ENCODE data around the gene ZBTB8A.
A peak's percentile ranks its signal among the peaks of the same experiment; 100 is the strongest.

ZBTB8A gene

GRCh38 chr1:32605711-32606424 lies 66.6 kb downstream of the ZBTB8A start:
- H3K9me3 ChIP-seq (ENCODE audit: low read depth, low read length), result no peaks in the 10 kb centered on the region
- H3K9ac ChIP-seq (ENCODE audit: insufficient read length), result no peak overlapping the region
- DNase-seq (ENCODE audit: low read depth, low spot score), result no peak
- TF ChIP-seq EZH2 (IDR thresholded peaks at IDR 0.05) (no peak), FOXP2 (optimal IDR thresholded peaks at IDR 0.05; ENCODE audit: control extremely low read depth, extremely low read length, insufficient read depth) (no peak), POLR2AphosphoS5 (IDR thresholded peaks at IDR 0.05; ENCODE audit: borderline replicate concordance, low read depth, low read length) (no peak)
- H3K27ac ChIP-seq, result no peak overlapping the region
- H3K36me3 ChIP-seq (ENCODE audit: insufficient read depth, low read length), result no peaks in the 10 kb centered on the region
- H3K4me3 ChIP-seq, result no peak overlapping the region

- TF ChIP-seq EZH2 (IDR thresholded peaks at IDR 0.05), result no peak
- no peak for TF ChIP-seq FOXP2 (optimal IDR thresholded peaks at IDR 0.05; ENCODE audit: control extremely low read depth, extremely low read length, insufficient read depth)
- no peak for TF ChIP-seq POLR2AphosphoS5 (IDR thresholded peaks at IDR 0.05; ENCODE audit: borderline replicate concordance, low read depth, low read length)
- no peaks in the 10 kb centered on the region for H3K36me3 ChIP-seq (ENCODE audit: insufficient read depth, low read length)
- no peak overlapping the region for H3K27ac ChIP-seq
- no peaks in the 10 kb centered on the region for H3K9me3 ChIP-seq (ENCODE audit: low read depth, low read length)
- H3K9ac ChIP-seq (ENCODE audit: insufficient read length), result no peak overlapping the region
- DNase-seq (ENCODE audit: low read depth, low spot score), result no peak
- no peak overlapping the region for H3K4me3 ChIP-seq
These were observed 67.5 kb downstream of the ZBTB8A start for GRCh38 chr1:32606565-32607371.

- H3K9ac ChIP-seq (ENCODE audit: insufficient read length), result no peak overlapping the region
- no peak for DNase-seq (ENCODE audit: low read depth, low spot score)
- no peaks in the 10 kb centered on the region for H3K36me3 ChIP-seq (ENCODE audit: insufficient read depth, low read length)
- TF ChIP-seq POLR2AphosphoS5 (IDR thresholded peaks at IDR 0.05; ENCODE audit: borderline replicate concordance, low read depth, low read length) (no peak), EZH2 (IDR thresholded peaks at IDR 0.05) (no peak), FOXP2 (optimal IDR thresholded peaks at IDR 0.05; ENCODE audit: control extremely low read depth, extremely low read length, insufficient read depth) (no peak)
- no peak overlapping the region for H3K27ac ChIP-seq
- H3K4me3 ChIP-seq, result no peak overlapping the region
- no peaks in the 10 kb centered on the region for H3K9me3 ChIP-seq (ENCODE audit: low read depth, low read length)
These were observed 70.0 kb downstream of the ZBTB8A start for GRCh38 chr1:32609180-32609579.

GRCh38 chr1:32611859-32612188 lies 72.6 kb downstream of the ZBTB8A start:
- H3K9me3 ChIP-seq (ENCODE audit: low read depth, low read length), result no peaks in the 10 kb centered on the region
- TF ChIP-seq FOXP2 (optimal IDR thresholded peaks at IDR 0.05; ENCODE audit: control extremely low read depth, extremely low read length, insufficient read depth) (no peak), POLR2AphosphoS5 (IDR thresholded peaks at IDR 0.05; ENCODE audit: borderline replicate concordance, low read depth, low read length) (no peak), EZH2 (IDR thresholded peaks at IDR 0.05) (no peak)
- no peak overlapping the region for H3K9ac ChIP-seq (ENCODE audit: insufficient read length)

DNA sequence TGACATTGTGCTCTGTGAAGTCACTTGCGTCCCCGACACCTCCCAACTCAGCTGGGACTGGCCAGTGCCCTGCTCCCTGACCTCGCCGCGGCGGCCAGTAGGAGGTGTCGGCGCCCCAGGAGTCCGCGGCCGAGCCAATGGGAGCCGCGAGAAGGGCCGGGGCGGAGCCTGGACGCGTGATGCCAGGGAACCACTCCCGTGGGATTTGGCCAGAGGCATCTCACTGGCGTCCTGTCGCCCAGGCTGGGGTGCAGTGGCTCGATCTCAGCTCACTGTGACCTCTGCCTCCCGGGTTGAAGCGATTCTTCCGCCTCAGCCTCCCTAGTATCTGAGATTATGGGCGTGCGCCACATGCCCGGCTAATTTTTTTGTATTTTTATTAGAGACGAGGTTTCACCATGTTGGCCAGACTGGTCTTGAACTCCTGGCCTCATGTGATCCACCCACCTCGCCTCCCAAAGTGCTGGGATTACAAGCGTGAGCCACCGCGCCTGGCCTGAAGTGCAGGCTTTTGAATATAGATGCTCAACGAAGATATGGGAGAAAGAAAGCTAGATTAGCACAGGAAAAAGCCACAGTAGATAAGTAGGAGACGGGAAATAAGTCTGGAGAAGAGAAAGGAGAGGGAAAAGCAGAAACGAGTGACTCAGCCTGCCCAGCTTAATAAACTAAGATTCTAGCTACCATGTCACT lies 73.1 kb downstream of the ZBTB8A start:
- no peak overlapping the region for H3K9ac ChIP-seq (ENCODE audit: insufficient read length)
- no peaks in the 10 kb centered on the region for H3K36me3 ChIP-seq (ENCODE audit: insufficient read depth, low read length)
- DNase-seq (ENCODE audit: low read depth, low spot score), result no peak
- 0 out of 2 replicates have a peak overlapping the region, but pooled peaks have one; percentile 15 for H3K4me3 ChIP-seq
- H3K9me3 ChIP-seq (ENCODE audit: low read depth, low read length), result no peaks in the 10 kb centered on the region
- no peak overlapping the region for H3K27ac ChIP-seq
- TF ChIP-seq POLR2AphosphoS5 (IDR thresholded peaks at IDR 0.05; ENCODE audit: borderline replicate concordance, low read depth, low read length) (peak; percentile 60; the same call in 1 of the 2 replicates), FOXP2 (optimal IDR thresholded peaks at IDR 0.05; ENCODE audit: control extremely low read depth, extremely low read length, insufficient read depth) (no peak), EZH2 (IDR thresholded peaks at IDR 0.05) (no peak)

More at GRCh38 chr1:32611859-32612188, 72.6 kb downstream of the ZBTB8A start:
- Histone ChIP-seq H3K36me3 (ENCODE audit: insufficient read depth, low read length) (no peaks in the 10 kb centered on the region), H3K4me3 (0 out of 2 replicates have a peak overlapping the region, but pooled peaks have one; percentile 15), H3K27ac (no peak overlapping the region)
- no peak for DNase-seq (ENCODE audit: low read depth, low spot score)

DNA sequence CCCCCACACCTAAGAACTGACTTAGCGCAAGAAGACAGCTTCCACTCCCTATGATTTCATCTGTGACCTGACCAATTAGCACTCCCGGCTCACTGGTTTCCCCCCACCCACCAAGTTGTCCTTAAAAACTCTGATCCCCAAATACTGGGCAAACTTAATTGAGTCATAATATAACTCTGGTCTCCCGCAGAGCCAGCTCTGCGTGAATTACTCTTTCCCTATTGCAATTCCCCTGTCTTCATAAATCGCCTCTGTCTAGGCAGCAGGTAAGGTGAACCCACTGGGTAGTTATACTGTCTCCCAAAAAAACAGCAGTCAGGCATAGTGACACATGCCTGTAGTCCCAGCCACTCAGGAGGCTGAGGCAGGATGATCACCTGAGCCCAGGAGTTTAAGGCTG lies 74.2 kb downstream of the ZBTB8A start:
- H3K4me3 ChIP-seq, result no peak overlapping the region
- DNase-seq (ENCODE audit: low read depth, low spot score), result no peak
- no peaks in the 10 kb centered on the region for H3K9me3 ChIP-seq (ENCODE audit: low read depth, low read length)
- H3K36me3 ChIP-seq (ENCODE audit: insufficient read depth, low read length), result no peaks in the 10 kb centered on the region
- H3K9ac ChIP-seq (ENCODE audit: insufficient read length), result no peak overlapping the region
- no peak overlapping the region for H3K27ac ChIP-seq
- no peak for TF ChIP-seq FOXP2 (optimal IDR thresholded peaks at IDR 0.05; ENCODE audit: control extremely low read depth, extremely low read length, insufficient read depth)
- no peak for TF ChIP-seq POLR2AphosphoS5 (IDR thresholded peaks at IDR 0.05; ENCODE audit: borderline replicate concordance, low read depth, low read length)
- TF ChIP-seq EZH2 (IDR thresholded peaks at IDR 0.05), result no peak

DNA sequence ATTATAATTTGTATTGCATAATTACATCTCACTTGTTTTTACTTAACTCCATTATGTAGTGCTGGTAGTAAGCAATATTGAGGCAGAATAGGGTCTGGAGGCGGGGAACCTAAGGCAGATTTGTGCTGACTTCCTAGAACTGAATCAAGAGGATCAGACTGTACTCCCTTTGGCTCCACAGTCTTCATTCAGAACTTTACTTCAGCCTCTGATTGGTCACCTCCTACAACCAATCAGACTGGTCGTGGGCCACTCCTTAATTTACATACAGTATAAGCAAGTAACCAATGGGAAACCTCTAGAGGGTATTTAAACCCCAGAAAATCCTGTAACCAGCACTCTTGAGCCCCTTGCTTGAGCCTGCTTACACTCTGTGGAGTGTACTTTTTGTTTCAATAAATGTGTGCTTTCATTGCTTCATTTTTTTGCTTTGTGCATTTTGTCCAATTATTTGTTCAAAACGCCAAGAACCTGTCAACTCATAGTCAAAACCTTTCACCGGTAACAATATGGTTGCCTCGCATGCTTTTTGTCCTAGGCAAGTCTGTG lies 79.5 kb downstream of the ZBTB8A start:
- no peak for DNase-seq (ENCODE audit: low read depth, low spot score)
- H3K9me3 ChIP-seq (ENCODE audit: low read depth, low read length), result no peaks in the 10 kb centered on the region
- TF ChIP-seq FOXP2 (optimal IDR thresholded peaks at IDR 0.05; ENCODE audit: control extremely low read depth, extremely low read length, insufficient read depth) (no peak), POLR2AphosphoS5 (IDR thresholded peaks at IDR 0.05; ENCODE audit: borderline replicate concordance, low read depth, low read length) (no peak), EZH2 (IDR thresholded peaks at IDR 0.05) (no peak)

More for the DNA sequence above, 79.5 kb downstream of the ZBTB8A start:
- peaks cover 11% of the 10 kb centered on the region for H3K36me3 ChIP-seq (ENCODE audit: insufficient read depth, low read length)
- no peak overlapping the region for H3K9ac ChIP-seq (ENCODE audit: insufficient read length)
- no peak overlapping the region for H3K27ac ChIP-seq
- H3K4me3 ChIP-seq, result no peak overlapping the region

Measured in SK-N-MC (cell line).